SU-DHL-6 (cell line): Measurements from ENCODE around the gene PIGN.
"Not testable (repeated sequence)": the region's sequence is repeated elsewhere in the genome, so short reads cannot be mapped to it uniquely, and the experiment has no call there.

Experiments used
- H2AFZ ChIP-seq: fragments of 200-600 bp; sonication (generic); 2 replicates; pipeline ENCODE4 v1.6.1; 2014; ENCODE audit warnings: low read depth, mild to moderate bottlenecking, moderate library complexity, mixed read lengths, antibody characterized with exemption, low read length; ENCODE audit not compliant: severe bottlenecking
- H3F3A ChIP-seq: fragments of 200-600 bp; shearing (Covaris generic); 2 replicates; pipeline ENCODE4 v1.6.0; 2016; ENCODE audit warnings: antibody characterized with exemption, mild to moderate bottlenecking; ENCODE audit not compliant: insufficient read depth
- H3K27ac ChIP-seq: fragments of 200-600 bp; sonication (generic); 2 replicates; pipeline ENCODE4 v1.5.1; 2016; ENCODE audit warnings: low read depth, mild to moderate bottlenecking, low read length, moderate library complexity, mixed read lengths
- H3K27me3 ChIP-seq: fragments of 200-600 bp; sonication (generic), shearing (Covaris generic); 2 replicates; pipeline ENCODE4 v1.6.0; 2014; ENCODE audit warnings: mild to moderate bottlenecking, low read length
- H3K36me3 ChIP-seq: fragments of 200-600 bp; sonication (generic); 2 replicates; pipeline ENCODE4 v1.6.1; 2014; ENCODE audit warnings: mild to moderate bottlenecking, low read length, mixed read lengths
- H3K4me2 ChIP-seq: fragments of 300-600, 200-600 bp; shearing (Covaris generic), sonication (generic); 2 replicates; pipeline ENCODE4 v1.6.0; 2014; ENCODE audit warnings: low read length, low read depth, mild to moderate bottlenecking; ENCODE audit not compliant: poor library complexity, severe bottlenecking
- H3K4me3 ChIP-seq: fragments of 200-600 bp; sonication (generic); 2 replicates; pipeline ENCODE4 v1.5.1; 2014; ENCODE audit warnings: antibody characterized with exemption, low read length, mild to moderate bottlenecking, mixed read lengths; ENCODE audit not compliant: insufficient read depth, poor library complexity, severe bottlenecking
- H3K79me2 ChIP-seq: fragments of 200-600 bp; sonication (generic); 2 replicates; pipeline ENCODE4 v1.6.1; 2014; ENCODE audit warnings: mild to moderate bottlenecking, low read length, moderate library complexity; ENCODE audit not compliant: insufficient read depth
- H3K9ac ChIP-seq: fragments of 200-600 bp; sonication (generic); 2 replicates; pipeline ENCODE4 v1.7.0; 2014; ENCODE audit warnings: mild to moderate bottlenecking, low read length
- H3K9me2 ChIP-seq: fragments of 200-600 bp; sonication (generic); replicated peaks from 2 replicates; pipeline ENCODE4 v1.6.1; 2014; ENCODE audit warnings: low read length; ENCODE audit not compliant: insufficient read depth
- H3K9me3 ChIP-seq: fragments of 200-600 bp; sonication (generic); 2 replicates; pipeline ENCODE4 v1.6.1; 2014; ENCODE audit warnings: low read length, mixed read lengths; ENCODE audit not compliant: insufficient read depth
- H4K20me1 ChIP-seq: fragments of 200-600 bp; sonication (generic); 2 replicates; pipeline ENCODE4 v1.6.1; 2014; ENCODE audit warnings: low read depth, mild to moderate bottlenecking, antibody characterized with exemption, low read length, moderate library complexity, mixed read lengths
- EZH2phosphoT487 ChIP-seq: fragments of 200-600 bp; sonication (generic), shearing (Covaris generic); conservative IDR thresholded peaks from 2 replicates; pipeline ENCODE4 v1.6.1; 2018; ENCODE audit warnings: mild to moderate bottlenecking, antibody characterized with exemption, low read length, moderate library complexity, mixed read lengths
- TF ChIP-seq, protein P1 (sequence below): fragments of 200-600 bp; sonication (generic); IDR thresholded peaks from one replicate; pipeline ENCODE4 v1.5.1; 2017; ENCODE audit warnings: antibody characterized with exemption, mild to moderate bottlenecking, low read length, moderate library complexity; ENCODE audit not compliant: insufficient read depth, poor library complexity, severe bottlenecking

The PIGN gene

DNA sequence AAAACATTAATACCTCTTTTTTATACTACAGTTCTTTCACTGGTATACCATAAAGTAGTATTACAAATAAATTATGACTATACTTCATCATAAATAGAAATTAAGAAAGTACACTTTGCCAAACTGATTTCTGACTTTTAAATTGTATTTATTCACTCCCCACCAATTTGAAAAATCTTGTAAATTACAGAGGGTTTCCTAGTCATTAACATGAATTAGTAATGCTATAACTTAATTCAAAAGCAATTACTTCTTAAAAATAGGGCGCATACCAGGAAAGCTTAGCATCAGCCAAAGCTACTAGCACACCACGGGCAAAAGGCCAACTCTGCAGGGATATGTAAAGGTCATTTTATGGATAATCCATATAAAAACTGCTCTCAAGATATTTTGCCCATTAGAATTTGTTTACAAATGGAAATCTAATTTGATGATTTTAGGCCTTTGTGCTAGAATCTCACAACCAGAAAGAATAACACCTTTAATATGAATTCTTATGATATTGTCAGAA is 142.3 kb downstream of the PIGN start:
- Histone ChIP-seq H3K27me3 (no peaks in the 10 kb centered on the region), H3K79me2 (no peaks in the 10 kb centered on the region), H3K9me2 (no peaks in the 10 kb centered on the region), H3K27ac (no peak overlapping the region), H3K9ac (no peak overlapping the region), H3F3A (no peaks in the 10 kb centered on the region), H4K20me1 (no peaks in the 10 kb centered on the region), H3K4me2 (no peak overlapping the region), H3K4me3 (no peak overlapping the region), H2AFZ (no peak overlapping the region), H3K9me3 (no peaks in the 10 kb centered on the region; the same call in 1 of the 2 replicates), H3K36me3 (0 out of 2 replicates have a peak, but pooled peaks cover 6% of the 10 kb centered on the region)
- TF ChIP-seq, protein P1, sequence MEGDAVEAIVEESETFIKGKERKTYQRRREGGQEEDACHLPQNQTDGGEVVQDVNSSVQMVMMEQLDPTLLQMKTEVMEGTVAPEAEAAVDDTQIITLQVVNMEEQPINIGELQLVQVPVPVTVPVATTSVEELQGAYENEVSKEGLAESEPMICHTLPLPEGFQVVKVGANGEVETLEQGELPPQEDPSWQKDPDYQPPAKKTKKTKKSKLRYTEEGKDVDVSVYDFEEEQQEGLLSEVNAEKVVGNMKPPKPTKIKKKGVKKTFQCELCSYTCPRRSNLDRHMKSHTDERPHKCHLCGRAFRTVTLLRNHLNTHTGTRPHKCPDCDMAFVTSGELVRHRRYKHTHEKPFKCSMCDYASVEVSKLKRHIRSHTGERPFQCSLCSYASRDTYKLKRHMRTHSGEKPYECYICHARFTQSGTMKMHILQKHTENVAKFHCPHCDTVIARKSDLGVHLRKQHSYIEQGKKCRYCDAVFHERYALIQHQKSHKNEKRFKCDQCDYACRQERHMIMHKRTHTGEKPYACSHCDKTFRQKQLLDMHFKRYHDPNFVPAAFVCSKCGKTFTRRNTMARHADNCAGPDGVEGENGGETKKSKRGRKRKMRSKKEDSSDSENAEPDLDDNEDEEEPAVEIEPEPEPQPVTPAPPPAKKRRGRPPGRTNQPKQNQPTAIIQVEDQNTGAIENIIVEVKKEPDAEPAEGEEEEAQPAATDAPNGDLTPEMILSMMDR, result no peak
- no peak for TF ChIP-seq EZH2phosphoT487

DNA sequence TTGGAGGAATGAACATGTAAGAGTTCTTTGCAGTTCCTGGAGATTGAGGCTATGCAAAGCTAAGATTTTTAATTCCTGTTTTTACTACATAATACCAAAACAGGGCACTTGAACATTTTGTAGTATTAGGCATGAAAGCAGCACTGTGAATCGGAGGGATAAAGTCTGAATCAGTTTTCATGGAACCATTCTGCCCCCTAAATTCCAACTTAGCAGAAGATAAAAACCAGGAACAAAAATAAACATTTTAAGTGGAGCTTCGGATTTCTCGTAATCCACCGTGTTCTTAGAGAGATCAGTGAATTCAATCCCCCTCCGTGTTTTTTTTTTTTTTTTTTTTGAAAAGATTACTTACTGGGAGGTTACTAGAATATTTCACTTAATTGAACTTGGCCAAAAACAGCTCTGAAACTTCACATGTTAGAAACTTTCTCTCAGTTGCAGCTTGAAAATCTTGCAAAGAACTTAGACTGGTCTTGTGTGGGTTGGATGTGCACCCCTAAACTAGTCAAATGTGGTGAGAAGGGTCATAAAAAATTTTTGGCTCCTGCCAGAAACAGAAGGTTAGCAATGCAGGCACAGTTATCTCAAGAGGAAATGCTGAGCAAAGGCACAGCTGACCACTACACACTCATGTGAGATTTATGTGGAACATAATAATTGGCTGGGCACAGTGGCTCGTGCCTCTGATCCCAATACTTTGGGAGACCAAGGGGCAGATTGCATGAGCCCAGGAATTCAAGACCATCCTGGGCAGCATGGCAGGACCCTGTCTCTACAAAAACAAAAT is 148.7 kb downstream of the PIGN start:
- H3K9me3 ChIP-seq, result no peaks in the 10 kb centered on the region
- H2AFZ ChIP-seq, result no peak overlapping the region
- no peaks in the 10 kb centered on the region for H3K9me2 ChIP-seq
- H4K20me1 ChIP-seq, result no peaks in the 10 kb centered on the region
- H3K36me3 ChIP-seq, result no peaks in the 10 kb centered on the region
- H3K9ac ChIP-seq, result no peak overlapping the region
- H3K79me2 ChIP-seq, result no peaks in the 10 kb centered on the region
- no peak overlapping the region for H3K4me2 ChIP-seq
- H3K27ac ChIP-seq, result no peak overlapping the region
- no peaks in the 10 kb centered on the region for H3K27me3 ChIP-seq
- H3F3A ChIP-seq, result no peaks in the 10 kb centered on the region
- TF ChIP-seq EZH2phosphoT487, result no peak
- TF ChIP-seq, protein P1, result no peak
- H3K4me3 ChIP-seq, result no peak overlapping the region

DNA sequence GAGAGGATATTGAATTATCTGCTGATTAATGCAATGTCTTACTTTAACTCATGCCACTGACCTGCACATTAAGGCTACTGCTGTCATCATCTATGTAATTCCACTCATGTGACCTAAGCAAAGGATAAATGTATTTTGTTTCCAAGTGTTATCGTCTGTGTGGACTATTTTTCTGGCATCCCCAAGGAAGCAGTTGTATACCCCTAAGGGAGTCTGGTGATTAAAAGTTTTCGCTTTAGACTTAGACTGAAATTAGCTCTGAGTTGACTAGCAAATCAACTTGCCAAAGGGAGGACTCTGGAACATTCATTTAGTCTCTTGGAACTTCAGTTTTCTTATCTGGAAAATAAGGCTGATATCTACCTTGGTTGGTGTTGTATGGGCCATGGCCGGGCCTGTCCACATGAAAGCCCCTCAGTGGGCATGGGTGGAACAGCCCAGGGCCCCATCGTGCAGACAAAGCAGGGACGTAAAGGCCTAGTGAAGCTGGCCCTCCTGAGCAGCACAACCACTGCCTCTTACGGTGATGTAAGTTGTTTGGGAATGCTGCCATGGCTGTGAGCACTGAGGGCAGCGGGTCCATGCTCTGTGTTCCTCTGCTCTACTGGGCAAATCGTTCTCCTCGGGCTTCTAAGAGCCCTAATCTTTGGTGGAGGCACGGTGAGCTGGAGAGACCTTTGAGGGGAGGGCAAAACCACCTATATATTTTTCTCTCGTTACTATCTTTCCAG is 149.7 kb downstream of the PIGN start:
- Histone ChIP-seq H3K4me2 (no peak overlapping the region), H4K20me1 (no peaks in the 10 kb centered on the region), H3K79me2 (no peaks in the 10 kb centered on the region), H3F3A (no peaks in the 10 kb centered on the region), H3K27ac (no peak overlapping the region), H3K9me2 (no peaks in the 10 kb centered on the region), H3K36me3 (no peaks in the 10 kb centered on the region), H3K9ac (no peak overlapping the region), H3K9me3 (no peaks in the 10 kb centered on the region), H2AFZ (no peak overlapping the region), H3K4me3 (no peak overlapping the region), H3K27me3 (no peaks in the 10 kb centered on the region)
- TF ChIP-seq EZH2phosphoT487, result no peak
- TF ChIP-seq, protein P1, result no peak

DNA sequence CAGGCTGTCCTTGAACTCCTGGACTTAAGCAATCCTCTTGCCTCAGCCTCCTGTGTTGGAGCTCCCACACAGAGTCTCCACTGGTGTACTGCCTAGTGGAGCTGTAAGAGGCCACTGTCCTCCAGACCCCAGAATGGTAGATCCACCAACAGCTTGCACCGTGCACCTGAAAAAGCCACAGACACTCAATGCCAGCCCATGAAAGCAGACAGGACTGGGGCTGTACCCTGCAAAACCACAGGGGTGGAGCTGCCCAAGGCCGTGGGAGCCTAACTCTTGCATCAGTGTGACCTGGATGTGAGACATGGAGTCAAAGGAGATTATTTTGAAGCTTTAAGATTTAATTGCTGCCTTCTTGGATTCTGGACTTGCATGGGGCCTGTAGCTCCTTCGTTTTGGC is 152.6 kb downstream of the PIGN start:
- H3K9ac ChIP-seq, H4K20me1 ChIP-seq, H3K9me2 ChIP-seq, H3K9me3 ChIP-seq, H3K4me2 ChIP-seq, H3K27ac ChIP-seq, H3K36me3 ChIP-seq, H3F3A ChIP-seq, H3K79me2 ChIP-seq, H2AFZ ChIP-seq, H3K27me3 ChIP-seq, H3K4me3 ChIP-seq: not testable (repeated sequence)
